Amniotic stem cell (primary cell): ENCODE data around the gene MSANTD4.
"Not testable (repeated sequence)": the region's sequence is repeated elsewhere in the genome, so short reads cannot be mapped to it uniquely, and the experiment has no call there.

Experiments
- DNase-seq: peaks from one replicate; lab custom pipeline; 2025; lab: John Stamatoyannopoulos, UW

MSANTD4 gene

GRCh38 chr11:106021967-106022794 is at the start of gene MSANTD4:
MSANTD4 (minus strand) TSS chr11:106022240; CDS start chr11:106010917, 11,323 bp downstream.
- peak; percentile 99 for DNase-seq

- DNase-seq, result no peak
Measured at GRCh38 chr11:106070606-106071005, 48.6 kb upstream of the MSANTD4 start.

- no peak for DNase-seq
Measured at GRCh38 chr11:106063009-106063408, 41.0 kb upstream of the MSANTD4 start.

GRCh38 chr11:106061954-106062949 is 40.2 kb upstream of the MSANTD4 start:
- no peak for DNase-seq

GRCh38 chr11:106061249-106061784 is 39.3 kb upstream of the MSANTD4 start:
- no peak for DNase-seq

GRCh38 chr11:106059617-106060016 is 37.6 kb upstream of the MSANTD4 start:
- no peak for DNase-seq

- DNase-seq, result not testable (repeated sequence)
Measured at GRCh38 chr11:106058377-106058776, 36.3 kb upstream of the MSANTD4 start.

- DNase-seq, result no peak
Measured at GRCh38 chr11:106051103-106051502, 29.1 kb upstream of the MSANTD4 start.

GRCh38 chr11:106049727-106050476 is 27.9 kb upstream of the MSANTD4 start:
- no peak for DNase-seq

- no peak for DNase-seq
Measured at GRCh38 chr11:106047631-106048030, 25.6 kb upstream of the MSANTD4 start.

GRCh38 chr11:106043540-106043939 is 21.5 kb upstream of the MSANTD4 start:
- no peak for DNase-seq

- DNase-seq, result no peak
Measured at GRCh38 chr11:106032861-106033260, 10.8 kb upstream of the MSANTD4 start.

- no peak for DNase-seq
Measured at GRCh38 chr11:106031936-106032335, 9.9 kb upstream of the MSANTD4 start.

GRCh38 chr11:106031202-106031810 is 9.3 kb upstream of the MSANTD4 start:
- DNase-seq, result no peak

- no peak for DNase-seq
Measured at GRCh38 chr11:106030609-106031008, 8.6 kb upstream of the MSANTD4 start.

- no peak for DNase-seq
Measured at GRCh38 chr11:106022795-106023275, 795 bp upstream of the MSANTD4 start.

GRCh38 chr11:106021181-106021966 is 666 bp downstream of the MSANTD4 start:
- DNase-seq, result no peak

- DNase-seq, result no peak
Measured at GRCh38 chr11:106017093-106017492, 4.9 kb downstream of the MSANTD4 start.

- DNase-seq, result no peak
Measured at GRCh38 chr11:106015066-106015465, 7.0 kb downstream of the MSANTD4 start.

- no peak for DNase-seq
Measured at GRCh38 chr11:106014620-106015019, 7.4 kb downstream of the MSANTD4 start.
